Ishikawa (cell line): ENCODE data around the gene SUN1.

Source experiments
- CEBPB ChIP-seq: IDR thresholded peaks from 2 replicates; pipeline ENCODE4 v1.6.1; 2012
- CREB1 ChIP-seq: IDR thresholded peaks from 2 replicates; pipeline ENCODE4 v1.6.1; 2012; ENCODE audit warnings: low read depth
- EGR1 ChIP-seq: IDR thresholded peaks from 2 replicates; pipeline ENCODE4 v1.6.1; 2012
- EP300 ChIP-seq: IDR thresholded peaks from 2 replicates; pipeline ENCODE4 v1.6.1; 2012; ENCODE audit warnings: borderline replicate concordance
- FOXM1 ChIP-seq: IDR thresholded peaks from 2 replicates; pipeline ENCODE4 v1.6.1; 2012; ENCODE audit warnings: low read depth, borderline replicate concordance
- NFIC ChIP-seq: IDR thresholded peaks from 2 replicates; pipeline ENCODE4 v1.6.1; 2012
- RAD21 ChIP-seq: IDR thresholded peaks from 2 replicates; pipeline ENCODE4 v1.6.1; 2012; ENCODE audit warnings: low read depth
- REST ChIP-seq: IDR thresholded peaks from 2 replicates; pipeline ENCODE4 v1.6.1; 2012; ENCODE audit warnings: low read depth, mild to moderate bottlenecking
- TAF1 ChIP-seq: IDR thresholded peaks from 2 replicates; pipeline ENCODE4 v1.6.1; 2012; ENCODE audit warnings: low read depth, mild to moderate bottlenecking
- TCF12 ChIP-seq: IDR thresholded peaks from 2 replicates; pipeline ENCODE4 v1.6.1; 2012; ENCODE audit warnings: low read depth
- TEAD4 ChIP-seq: IDR thresholded peaks from 2 replicates; pipeline ENCODE4 v1.6.1; 2012
- USF1 ChIP-seq: IDR thresholded peaks from 2 replicates; pipeline ENCODE4 v1.6.1; 2012
- YY1 ChIP-seq: IDR thresholded peaks from 2 replicates; pipeline ENCODE4 v1.6.1; 2012; ENCODE audit warnings: low read depth
- ZBTB7A ChIP-seq: IDR thresholded peaks from 2 replicates; pipeline ENCODE4 v1.6.1; 2012; ENCODE audit warnings: low read depth
- TF ChIP-seq, protein P1 (sequence below): IDR thresholded peaks from 2 replicates; pipeline ENCODE4 v1.6.1; 2012

The SUN1 gene

GRCh38 chr7:853366-854117 lies 21.3 kb downstream of the SUN1 start:
- TF ChIP-seq TCF12: no peak
- TF ChIP-seq CREB1: no peak
- TF ChIP-seq EGR1: no peak
- no peak for TF ChIP-seq RAD21
- TF ChIP-seq TAF1: no peak
- no peak for TF ChIP-seq FOXM1
- no peak for TF ChIP-seq NFIC
- TF ChIP-seq, protein P1, sequence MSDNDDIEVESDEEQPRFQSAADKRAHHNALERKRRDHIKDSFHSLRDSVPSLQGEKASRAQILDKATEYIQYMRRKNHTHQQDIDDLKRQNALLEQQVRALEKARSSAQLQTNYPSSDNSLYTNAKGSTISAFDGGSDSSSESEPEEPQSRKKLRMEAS: no peak
- no peak for TF ChIP-seq CEBPB
- no peak for TF ChIP-seq USF1
- TF ChIP-seq EP300: no peak
- no peak for TF ChIP-seq YY1
- no peak for TF ChIP-seq REST
- TF ChIP-seq TEAD4: no peak
- no peak for TF ChIP-seq ZBTB7A

GRCh38 chr7:854118-854775 lies 22.0 kb downstream of the SUN1 start:
- TF ChIP-seq TCF12: no peak
- TF ChIP-seq ZBTB7A: no peak
- no peak for TF ChIP-seq EGR1
- TF ChIP-seq CREB1: no peak
- TF ChIP-seq, protein P1: no peak
- no peak for TF ChIP-seq USF1
- no peak for TF ChIP-seq NFIC
- TF ChIP-seq REST: no peak
- no peak for TF ChIP-seq TEAD4

DNA sequence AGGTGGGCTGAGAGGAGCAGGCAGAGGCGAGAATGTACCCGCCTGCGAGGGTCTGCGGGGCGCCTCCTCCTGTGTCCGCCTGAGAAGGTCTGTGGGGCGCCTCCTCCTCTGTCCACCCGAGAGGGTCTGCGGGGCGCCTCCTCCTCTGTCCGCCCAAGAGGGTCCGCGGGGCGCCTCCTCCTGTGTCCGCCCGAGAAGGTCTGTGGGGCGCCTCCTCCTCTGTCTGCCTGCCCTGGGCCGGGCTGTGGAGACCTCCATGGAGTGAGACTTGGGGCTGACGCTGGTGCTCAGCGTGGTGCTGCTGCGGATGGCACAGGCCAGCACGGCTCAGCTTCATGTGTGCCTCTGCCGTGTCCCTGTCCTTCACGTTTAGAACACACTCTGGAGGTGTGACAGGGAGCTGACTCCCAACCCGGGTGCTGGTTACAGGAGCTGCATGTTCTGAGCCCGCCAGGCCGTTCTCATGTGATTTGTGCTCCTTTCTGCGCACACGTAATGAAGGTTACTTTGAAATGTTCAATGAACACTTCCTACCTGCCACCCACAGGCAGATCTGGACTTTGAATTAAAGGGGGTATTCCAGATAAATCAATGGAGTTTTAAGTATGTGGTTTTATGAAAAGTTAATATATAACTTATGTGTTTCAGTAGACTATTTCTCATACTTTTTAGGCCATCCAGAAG lies 23.6 kb downstream of the SUN1 start:
- TF ChIP-seq EP300: no peak
- TF ChIP-seq ZBTB7A: no peak
- TF ChIP-seq TCF12: no peak
- TF ChIP-seq USF1: no peak
- TF ChIP-seq, protein P1: no peak
- no peak for TF ChIP-seq NFIC

DNA sequence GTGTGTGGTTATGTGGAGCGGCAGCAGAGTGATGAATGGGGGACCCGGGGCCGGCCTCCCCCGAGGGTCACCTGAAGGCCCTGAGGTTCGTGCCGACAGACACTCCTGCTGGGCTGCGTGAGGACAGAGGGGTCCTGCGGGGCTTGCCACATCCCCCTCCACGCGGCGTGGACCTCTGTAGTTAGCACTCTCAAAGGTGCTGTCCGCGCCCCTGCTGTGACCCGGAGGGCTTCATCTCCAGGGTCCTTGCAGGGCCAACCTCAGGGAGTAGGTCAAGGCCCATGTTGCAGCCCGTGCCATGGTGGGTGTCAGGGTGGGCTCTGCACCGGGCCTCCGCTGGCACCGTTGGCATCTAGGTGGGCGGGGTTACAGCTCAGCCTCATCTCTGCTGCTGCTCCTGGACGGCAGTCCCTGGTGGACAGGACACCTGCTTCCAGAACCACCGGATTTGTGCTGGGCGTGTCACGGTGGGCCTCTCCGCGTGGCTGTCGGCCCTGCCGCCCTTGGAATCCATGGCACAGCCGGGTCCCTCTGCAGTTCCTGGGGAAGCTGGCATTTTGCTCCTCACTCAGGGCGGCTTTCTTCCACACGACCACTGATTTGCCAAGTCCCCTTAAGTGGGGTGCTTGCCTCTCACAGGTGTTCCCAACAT lies 24.3 kb downstream of the SUN1 start:
- no peak for TF ChIP-seq EP300
- TF ChIP-seq USF1: no peak
- TF ChIP-seq RAD21: no peak
